Fibroblast of lung (primary cell): Measurements from ENCODE around the gene TMEM178B. TPM values are rescaled to one million over a fixed set of nuclear protein-coding genes. Genes with fewer than 3 reads are reported as not detected.

ENCODE experiments used
- DNase-seq, 2 donors: peaks; one replicate each; pipeline versions ENCODE4 v3.0.0 to v3.0.0-alpha.2; 2010; ENCODE audit warnings: low read depth in 2 of 2
- H2AFZ ChIP-seq: 2 replicates; pipeline ENCODE4 v1.5.1; 2012; ENCODE audit warnings: low read length, control low read depth, inconsistent platforms
- H3K27ac ChIP-seq: 2 replicates; pipeline ENCODE4 v1.5.1; 2011; ENCODE audit warnings: low read length, control low read depth; ENCODE audit not compliant: insufficient read depth
- H3K27me3 ChIP-seq: 2 replicates; pipeline ENCODE4 v1.5.1; 2011; ENCODE audit warnings: mild to moderate bottlenecking, low read length; ENCODE audit not compliant: control insufficient read depth, insufficient read depth
- H3K36me3 ChIP-seq: 2 replicates; pipeline ENCODE4 v1.5.1; 2011; ENCODE audit warnings: low read length; ENCODE audit not compliant: control insufficient read depth, insufficient read depth
- H3K4me1 ChIP-seq: 2 replicates; pipeline ENCODE4 v1.5.1; 2011; ENCODE audit warnings: low read length; ENCODE audit not compliant: control insufficient read depth, insufficient read depth; ENCODE audit errors: extremely low read depth
- H3K4me2 ChIP-seq: 2 replicates; pipeline ENCODE4 v1.5.1; 2011; ENCODE audit warnings: low read length, control low read depth; ENCODE audit not compliant: insufficient read depth; ENCODE audit errors: extremely low read depth
- H3K4me3 ChIP-seq, 4 experiments: fragments of 200-600 bp in 1 of 4; sonication (generic) in 1 of 4; replicated peaks in 1 of 4; 2 replicates each; pipeline ENCODE4 v1.5.1; 2011 to 2016; ENCODE audit warnings: low read length in 4 of 4, low read depth in 3 of 4, mild to moderate bottlenecking in 3 of 4, control low read depth in 2 of 4, inconsistent platforms in 1 of 4, mixed read lengths in 1 of 4; ENCODE audit not compliant: insufficient read depth in 1 of 4; ENCODE audit errors: control extremely low read depth in 1 of 4
- H3K79me2 ChIP-seq: 2 replicates; pipeline ENCODE4 v1.5.1; 2012; ENCODE audit warnings: mild to moderate bottlenecking, low read length, inconsistent platforms; ENCODE audit not compliant: control insufficient read depth, insufficient read depth
- H3K9ac ChIP-seq: 2 replicates; pipeline ENCODE4 v1.5.1; 2011; ENCODE audit warnings: mild to moderate bottlenecking, low read length, control low read depth; ENCODE audit not compliant: insufficient read depth
- H3K9me3 ChIP-seq: 2 replicates; pipeline ENCODE4 v1.5.1; 2012; ENCODE audit warnings: low read depth, low read length; ENCODE audit not compliant: control insufficient read depth, insufficient read depth
- H4K20me1 ChIP-seq: 2 replicates; pipeline ENCODE4 v1.5.1; 2011; ENCODE audit warnings: low read length; ENCODE audit not compliant: control insufficient read depth, insufficient read depth; ENCODE audit errors: extremely low read depth
- EZH2 ChIP-seq: IDR thresholded peaks from 2 replicates; pipeline ENCODE4 v1.5.1; 2012; ENCODE audit warnings: low read length, control low read depth, mild to moderate bottlenecking; ENCODE audit errors: missing control alignments
- polyA plus RNA-seq, 2 donors: library from polyadenylated mRNA; depleted of rRNA in 1 of 2; stranded (reverse) in 1 of 2; unstranded in 1 of 2; fragments of >200 nt; gene quantifications; 2 replicates each; pipeline ENCODE4 v1.2.1, GENCODE V29; 2011 to 2012; ENCODE audit warnings: missing spikeins in 1 of 2
- total RNA-seq: library from RNA; depleted of rRNA; stranded (reverse); fragments of >200 nt; gene quantifications from 2 replicates; pipeline ENCODE4 v1.2.1, GENCODE V29; 2014
- TF ChIP-seq, protein P1 (sequence below), 2 donors: IDR thresholded peaks in 1 of 2; conservative IDR thresholded peaks in 1 of 2; 1 replicate in 1 of 2; 2 replicates in 1 of 2; pipeline ENCODE4 v1.5.1; 2011 to 2012; ENCODE audit warnings: low read length in 2 of 2, control low read depth in 1 of 2, inconsistent platforms in 1 of 2, low read depth in 1 of 2, mild to moderate bottlenecking in 1 of 2

TMEM178B gene
- total and polyA plus RNA-seq, 2 donors (not counting 1 experiment from before 2014, with no cell fraction given), result under 0.01 to 0.14 TPM

DNA sequence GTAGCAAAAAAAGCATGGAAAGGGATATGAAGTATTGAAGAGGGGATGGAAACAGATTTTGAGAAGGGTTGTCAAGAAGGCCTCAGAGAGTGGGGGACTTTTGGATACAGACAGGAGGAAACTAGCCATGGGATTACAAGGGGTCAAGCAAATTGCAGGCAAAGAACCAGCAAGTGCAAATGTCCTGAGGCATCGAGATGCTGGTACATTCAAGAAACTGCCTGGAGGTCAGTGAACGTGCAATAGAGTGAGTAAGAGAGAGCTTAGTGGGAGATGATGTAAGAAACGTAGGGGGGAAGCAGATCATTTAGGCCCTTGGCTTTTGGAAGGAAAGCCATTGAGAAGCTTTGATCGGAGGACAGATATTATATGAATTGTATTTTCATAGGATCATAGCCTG is 250.0 kb downstream of the TMEM178B start:
- Histone ChIP-seq H3K36me3 (no peaks in the 10 kb centered on the region), H3K27me3 (no peaks in the 10 kb centered on the region), H4K20me1 (no peaks in the 10 kb centered on the region), H2AFZ (no peak overlapping the region), H3K4me3 (no peak overlapping the region), H3K9ac (no peak overlapping the region), H3K9me3 (no peaks in the 10 kb centered on the region), H3K79me2 (no peaks in the 10 kb centered on the region), H3K27ac (no peak overlapping the region), H3K4me2 (no peak overlapping the region), H3K4me1 (no peaks in the 10 kb centered on the region)
- no peak for DNase-seq
- TF ChIP-seq, protein P1, sequence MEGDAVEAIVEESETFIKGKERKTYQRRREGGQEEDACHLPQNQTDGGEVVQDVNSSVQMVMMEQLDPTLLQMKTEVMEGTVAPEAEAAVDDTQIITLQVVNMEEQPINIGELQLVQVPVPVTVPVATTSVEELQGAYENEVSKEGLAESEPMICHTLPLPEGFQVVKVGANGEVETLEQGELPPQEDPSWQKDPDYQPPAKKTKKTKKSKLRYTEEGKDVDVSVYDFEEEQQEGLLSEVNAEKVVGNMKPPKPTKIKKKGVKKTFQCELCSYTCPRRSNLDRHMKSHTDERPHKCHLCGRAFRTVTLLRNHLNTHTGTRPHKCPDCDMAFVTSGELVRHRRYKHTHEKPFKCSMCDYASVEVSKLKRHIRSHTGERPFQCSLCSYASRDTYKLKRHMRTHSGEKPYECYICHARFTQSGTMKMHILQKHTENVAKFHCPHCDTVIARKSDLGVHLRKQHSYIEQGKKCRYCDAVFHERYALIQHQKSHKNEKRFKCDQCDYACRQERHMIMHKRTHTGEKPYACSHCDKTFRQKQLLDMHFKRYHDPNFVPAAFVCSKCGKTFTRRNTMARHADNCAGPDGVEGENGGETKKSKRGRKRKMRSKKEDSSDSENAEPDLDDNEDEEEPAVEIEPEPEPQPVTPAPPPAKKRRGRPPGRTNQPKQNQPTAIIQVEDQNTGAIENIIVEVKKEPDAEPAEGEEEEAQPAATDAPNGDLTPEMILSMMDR (conservative IDR thresholded peaks at IDR 0.05 in 1 of 2, IDR thresholded peaks at IDR 0.05 in 1 of 2; ENCODE audit: low read depth in 1 of 2, low read length in 2 of 2), result no peak
- TF ChIP-seq EZH2, result no peak

DNA sequence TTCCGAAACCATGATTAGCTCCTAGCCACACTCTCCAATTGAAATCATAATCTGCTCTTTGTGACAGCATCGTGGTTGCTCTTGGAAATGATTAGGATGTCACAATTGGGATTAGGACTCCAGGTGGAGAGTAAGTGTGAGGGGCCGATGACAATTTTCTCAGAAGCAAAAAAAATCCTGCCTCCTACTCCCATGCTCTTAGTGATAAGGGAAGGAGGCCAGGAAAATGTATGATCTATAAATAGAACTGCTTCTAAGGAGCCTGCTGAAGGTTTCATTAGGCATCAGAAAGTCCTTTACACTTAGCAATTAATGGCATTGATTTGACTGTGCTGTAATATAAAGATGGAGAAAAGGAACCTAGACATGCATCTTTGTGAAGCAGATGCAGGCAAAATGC is 251.0 kb downstream of the TMEM178B start:
- Histone ChIP-seq H3K9ac (no peak overlapping the region), H3K79me2 (no peaks in the 10 kb centered on the region), H3K4me2 (no peak overlapping the region), H3K4me1 (no peaks in the 10 kb centered on the region), H2AFZ (no peak overlapping the region), H3K27me3 (no peaks in the 10 kb centered on the region), H3K4me3 (no peak overlapping the region), H3K27ac (no peak overlapping the region), H3K36me3 (no peaks in the 10 kb centered on the region), H3K9me3 (no peaks in the 10 kb centered on the region), H4K20me1 (no peaks in the 10 kb centered on the region)
- DNase-seq, result no peak
- no peak for TF ChIP-seq EZH2
- TF ChIP-seq, protein P1 (conservative IDR thresholded peaks at IDR 0.05 in 1 of 2, IDR thresholded peaks at IDR 0.05 in 1 of 2; ENCODE audit: low read depth in 1 of 2, low read length in 2 of 2), result no peak

DNA sequence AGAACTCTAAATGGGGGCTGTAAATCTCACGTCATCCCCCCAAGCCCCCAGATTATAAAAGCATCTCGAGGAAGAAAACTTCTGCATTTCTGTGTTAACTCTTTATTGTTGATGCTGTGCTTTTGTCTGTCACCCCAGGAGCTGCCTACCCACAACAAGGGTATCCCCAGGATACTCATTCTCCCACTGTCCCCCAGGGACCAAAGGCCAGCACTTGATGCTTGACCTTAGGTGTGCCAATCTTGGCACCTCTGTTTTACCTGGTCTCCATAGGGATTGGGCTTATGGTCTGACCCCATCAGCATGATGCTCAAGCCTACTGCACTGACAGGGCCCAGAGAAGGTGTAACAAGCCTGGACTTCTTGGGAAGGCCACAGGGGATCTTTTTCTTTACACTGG is 251.4 kb downstream of the TMEM178B start:
- Histone ChIP-seq H3K27me3 (no peaks in the 10 kb centered on the region), H3K4me1 (no peaks in the 10 kb centered on the region), H3K36me3 (no peaks in the 10 kb centered on the region), H3K79me2 (no peaks in the 10 kb centered on the region), H3K4me2 (no peak overlapping the region), H3K27ac (no peak overlapping the region), H3K4me3 (no peak overlapping the region), H3K9me3 (no peaks in the 10 kb centered on the region), H3K9ac (no peak overlapping the region), H4K20me1 (no peaks in the 10 kb centered on the region), H2AFZ (no peak overlapping the region)
- TF ChIP-seq EZH2, result no peak
- TF ChIP-seq, protein P1 (conservative IDR thresholded peaks at IDR 0.05 in 1 of 2, IDR thresholded peaks at IDR 0.05 in 1 of 2; ENCODE audit: low read depth in 1 of 2, low read length in 2 of 2), result no peak
- DNase-seq, result no peak
